CD4-positive, alpha-beta T cell treated with Interleukin-1 beta for 1 hour (primary cell): Measurements from ENCODE around the gene OR2H1.
"Not testable (repeated sequence)": the region's sequence is repeated elsewhere in the genome, so short reads cannot be mapped to it uniquely, and the experiment has no call there.

Source experiments
- DNase-seq, 2 donors: peaks; one replicate each; pipeline ENCODE4 v3.0.0-alpha.2; 2020 to 2022

OR2H1 gene

GRCh38 chr6:29456971-29457370 lies at the start of gene OR2H1, which contains the start of gene OR11A1:
TSS of gene OR2H1 (plus strand) at chr6:29457155. CDS start at chr6:29461770, 4,615 bp downstream.
TSS of gene OR11A1 (minus strand) at chr6:29457071. CDS start at chr6:29427641, 29,430 bp downstream.
- no peak for DNase-seq

GRCh38 chr6:29414588-29414987 lies 42.4 kb upstream of the OR2H1 start, which contains the start of gene OR12D1:
TSS of gene OR12D1 (plus strand) at chr6:29414928.
- DNase-seq = no peak

GRCh38 chr6:29419516-29419915 lies 37.4 kb upstream of the OR2H1 start:
- DNase-seq = no peak

- no peak for DNase-seq
Observed at GRCh38 chr6:29424168-29424567, 32.8 kb upstream of the OR2H1 start.

- DNase-seq = no peak
Observed at GRCh38 chr6:29424575-29424974, 32.4 kb upstream of the OR2H1 start.

GRCh38 chr6:29425075-29425474 lies 31.9 kb upstream of the OR2H1 start:
- DNase-seq = no peak

GRCh38 chr6:29426654-29427053 lies 30.3 kb upstream of the OR2H1 start:
- DNase-seq = no peak

- not testable (repeated sequence) for DNase-seq
Observed at GRCh38 chr6:29436730-29437129, 20.2 kb upstream of the OR2H1 start.

GRCh38 chr6:29439006-29439405 lies 17.9 kb upstream of the OR2H1 start, which contains the start of gene OR10C1:
TSS of gene OR10C1 (plus strand) at chr6:29439306. CDS start at chr6:29440016, 710 bp downstream.
- no peak for DNase-seq

GRCh38 chr6:29442719-29443118 lies 14.2 kb upstream of the OR2H1 start:
- no peak for DNase-seq

GRCh38 chr6:29444031-29444430 lies 12.9 kb upstream of the OR2H1 start:
- not testable (repeated sequence) for DNase-seq

- DNase-seq = no peak
Observed at GRCh38 chr6:29447670-29448069, 9.3 kb upstream of the OR2H1 start.

GRCh38 chr6:29451471-29452193 lies 5.3 kb upstream of the OR2H1 start:
- no peak for DNase-seq

- no peak for DNase-seq
Observed at GRCh38 chr6:29461021-29461814, 4.3 kb downstream of the OR2H1 start.

GRCh38 chr6:29462022-29462421 lies 5.1 kb downstream of the OR2H1 start:
- no peak for DNase-seq

- DNase-seq = no peak
Observed at GRCh38 chr6:29465279-29465678, 8.3 kb downstream of the OR2H1 start.

- no peak for DNase-seq
Observed at GRCh38 chr6:29465801-29466200, 8.8 kb downstream of the OR2H1 start.

GRCh38 chr6:29466241-29466640 lies 9.3 kb downstream of the OR2H1 start:
- DNase-seq = no peak

- DNase-seq = no peak
Observed at GRCh38 chr6:29474996-29475395, 18.0 kb downstream of the OR2H1 start.

- no peak for DNase-seq
Observed at GRCh38 chr6:29477923-29478450, 21.0 kb downstream of the OR2H1 start.

GRCh38 chr6:29478740-29479139 lies 21.8 kb downstream of the OR2H1 start:
- no peak for DNase-seq

- no peak for DNase-seq
Observed at GRCh38 chr6:29479560-29479959, 22.6 kb downstream of the OR2H1 start.

- DNase-seq = no peak
Observed at GRCh38 chr6:29483186-29483585, 26.2 kb downstream of the OR2H1 start.

- DNase-seq = no peak
Observed at GRCh38 chr6:29483735-29484134, 26.8 kb downstream of the OR2H1 start.
